PC-3 (cell line): ENCODE measurements around the gene FANK1.

ENCODE experiments used
- CTCF ChIP-seq: fragments of 300-600 bp; sonication (generic); conservative IDR thresholded peaks from 2 replicates; pipeline ENCODE4 v1.5.1; 2017; ENCODE audit warnings: antibody characterized with exemption, low read depth, mild to moderate bottlenecking, low read length
- EZH2 ChIP-seq: fragments of 300-600 bp; sonication (generic); IDR thresholded peaks from one replicate; pipeline ENCODE4 v1.6.1; 2017; ENCODE audit warnings: antibody characterized with exemption, mild to moderate bottlenecking, low read length; ENCODE audit not compliant: unreplicated experiment
- EZH2phosphoT487 ChIP-seq: fragments of 300-600 bp; sonication (generic); IDR thresholded peaks from 2 replicates; pipeline ENCODE4 v1.6.1; 2018; ENCODE audit warnings: mild to moderate bottlenecking, antibody characterized with exemption, low read length, borderline replicate concordance

GRCh38 chr10:125984865-125985495 is 88.6 kb downstream of the FANK1 start:
- no peak for TF ChIP-seq CTCF
- no peak for TF ChIP-seq EZH2phosphoT487
- TF ChIP-seq EZH2, result no peak
